ENCODE measurements around the gene TJP2. TPM values are rescaled to one million over a fixed set of nuclear protein-coding genes. Genes with fewer than 3 reads are reported as not detected.

TJP2 gene
- total RNA-seq, 1 donor from 2014 or later, result 35.5 TPM

GRCh38 chr9:69223605-69224004, 49.5 kb downstream of the TJP2 start:
- no peaks in the 10 kb centered on the region for H3K9me3 Mint-ChIP-seq

GRCh38 chr9:69229367-69229766, 55.3 kb downstream of the TJP2 start:
- H3K79me2 ChIP-seq (ENCODE audit: low read depth), result no peaks in the 10 kb centered on the region
- H3K27ac Mint-ChIP-seq, result no peak overlapping the region
- no peak overlapping the region for H3K4me3 ChIP-seq
- peaks cover 3% of the 10 kb centered on the region for H3K36me3 Mint-ChIP-seq
- no peak overlapping the region for H3K9ac ChIP-seq
- H4K20me1 ChIP-seq (ENCODE audit: low read depth), result no peaks in the 10 kb centered on the region
- H3K36me3 ChIP-seq, result no peaks in the 10 kb centered on the region
- H3K4me3 Mint-ChIP-seq, result no peak overlapping the region
- no peak for DNase-seq (ENCODE audit: low spot score)
- H3K9me3 ChIP-seq (ENCODE audit: low read depth), result no peaks in the 10 kb centered on the region
- H3K27me3 Mint-ChIP-seq (ENCODE audit: insufficient read depth, low read depth), result no peaks in the 10 kb centered on the region
- H3K4me1 ChIP-seq, result peaks cover 39% of the 10 kb centered on the region
- H3K4me2 ChIP-seq, result no peak overlapping the region
- H3F3A ChIP-seq (ENCODE audit: low read depth), result peaks cover 5% of the 10 kb centered on the region
- H3K27me3 ChIP-seq, result no peaks in the 10 kb centered on the region
- no peak for TF ChIP-seq EZH2 (IDR thresholded peaks at IDR 0.05)
- peaks cover 33% of the 10 kb centered on the region for H3K4me1 Mint-ChIP-seq
- H3K27ac ChIP-seq, result no peak overlapping the region
- no peaks in the 10 kb centered on the region for H3K9me3 Mint-ChIP-seq
- no peak overlapping the region for H2AFZ ChIP-seq (replicated peaks)

More at GRCh38 chr9:69223605-69224004, 49.5 kb downstream of the TJP2 start:
- peak; percentile 73 for DNase-seq (ENCODE audit: low spot score)
- H3K27me3 ChIP-seq, result no peaks in the 10 kb centered on the region
- no peak overlapping the region for H3K4me3 Mint-ChIP-seq
- H4K20me1 ChIP-seq (ENCODE audit: low read depth), result no peaks in the 10 kb centered on the region
- no peaks in the 10 kb centered on the region for H3K79me2 ChIP-seq (ENCODE audit: low read depth)
- H3K4me2 ChIP-seq, result no peak overlapping the region
- peaks cover 8% of the 10 kb centered on the region for H3K36me3 Mint-ChIP-seq
- H3K4me1 Mint-ChIP-seq, result peaks cover 25% of the 10 kb centered on the region
- H3K27ac Mint-ChIP-seq, result no peak overlapping the region
- H2AFZ ChIP-seq (replicated peaks), result no peak overlapping the region
- H3K27ac ChIP-seq, result no peak overlapping the region
- H3K4me1 ChIP-seq, result peaks cover 32% of the 10 kb centered on the region
- TF ChIP-seq EZH2phosphoT487 (IDR thresholded peaks at IDR 0.05), result no peak
- TF ChIP-seq CTCF (IDR thresholded peaks at IDR 0.05), result peak; percentile 85
- TF ChIP-seq EZH2 (IDR thresholded peaks at IDR 0.05), result no peak
- H3K9me3 ChIP-seq (ENCODE audit: low read depth), result no peaks in the 10 kb centered on the region
- H3K27me3 Mint-ChIP-seq (ENCODE audit: insufficient read depth, low read depth), result no peaks in the 10 kb centered on the region
- H3K4me3 ChIP-seq, result no peak overlapping the region
- no peaks in the 10 kb centered on the region for H3F3A ChIP-seq (ENCODE audit: low read depth)
- peaks cover 3% of the 10 kb centered on the region for H3K36me3 ChIP-seq
- H3K9ac ChIP-seq, result no peak overlapping the region

- H3K36me3 Mint-ChIP-seq, result peaks cover 1% of the 10 kb centered on the region
- no peak overlapping the region for H3K27ac Mint-ChIP-seq
These were observed 58.1 kb downstream of the TJP2 start for GRCh38 chr9:69232135-69232534.

More at GRCh38 chr9:69232135-69232534, 58.1 kb downstream of the TJP2 start:
- no peak overlapping the region for H3K4me3 Mint-ChIP-seq
- Histone ChIP-seq H3K9ac (no peak overlapping the region), H3K27ac (no peak overlapping the region), H3K79me2 (ENCODE audit: low read depth) (no peaks in the 10 kb centered on the region), H3K36me3 (no peaks in the 10 kb centered on the region), H3K4me1 (peaks cover 18% of the 10 kb centered on the region), H4K20me1 (ENCODE audit: low read depth) (no peaks in the 10 kb centered on the region), H3K4me3 (no peak overlapping the region), H2AFZ (replicated peaks) (no peak overlapping the region), H3F3A (ENCODE audit: low read depth) (peaks cover 5% of the 10 kb centered on the region), H3K27me3 (no peaks in the 10 kb centered on the region), H3K4me2 (no peak overlapping the region), H3K9me3 (ENCODE audit: low read depth) (no peaks in the 10 kb centered on the region)
- TF ChIP-seq EZH2 (IDR thresholded peaks at IDR 0.05) (no peak), EZH2phosphoT487 (IDR thresholded peaks at IDR 0.05) (no peak), CTCF (IDR thresholded peaks at IDR 0.05) (no peak)
- H3K4me1 Mint-ChIP-seq, result peaks cover 18% of the 10 kb centered on the region
- H3K9me3 Mint-ChIP-seq, result no peaks in the 10 kb centered on the region
- H3K27me3 Mint-ChIP-seq (ENCODE audit: insufficient read depth, low read depth), result peaks cover 2% of the 10 kb centered on the region
- no peak for DNase-seq (ENCODE audit: low spot score)

All from neural progenitor cell (in vitro differentiated cells).